ENCODE data around the gene EIF3J.

DNA sequence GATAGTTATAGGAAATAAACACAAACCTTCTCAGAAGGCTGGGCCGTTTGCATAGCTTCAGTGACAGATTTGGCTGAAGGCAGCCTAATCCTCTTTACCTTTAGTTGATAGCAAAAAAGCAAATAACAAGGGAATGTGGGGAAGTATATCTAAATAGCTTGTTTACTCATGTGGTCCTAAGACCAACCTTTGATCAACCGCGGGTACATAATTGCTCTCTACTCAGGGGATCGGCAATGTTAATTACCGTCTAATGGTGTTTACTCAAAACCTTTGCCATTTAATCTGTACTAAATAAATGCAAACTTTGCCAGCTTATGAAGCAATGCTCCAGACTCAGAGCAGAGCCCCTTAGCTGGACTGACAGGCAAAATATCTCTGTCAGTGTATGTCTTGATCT, 51.6 kb downstream of the EIF3J start:
- TF ChIP-seq MEF2A (IDR thresholded peaks at IDR 0.05; ENCODE audit: borderline replicate concordance, low read depth) (no peak), CTCF (IDR thresholded peaks at IDR 0.05) (no peak), TAF1 (IDR thresholded peaks at IDR 0.05; ENCODE audit: borderline replicate concordance, low read depth, low read length) (no peak), POLR2AphosphoS5 (IDR thresholded peaks at IDR 0.05; ENCODE audit: low read depth, low read length) (no peak), YY1 (IDR thresholded peaks at IDR 0.05; ENCODE audit: low read depth) (no peak), MXI1 (IDR thresholded peaks at IDR 0.05; ENCODE audit: low read depth, low read length) (no peak), NFIC (IDR thresholded peaks at IDR 0.05; ENCODE audit: borderline replicate concordance) (no peak), EP300 (IDR thresholded peaks at IDR 0.05; ENCODE audit: borderline replicate concordance in 1 of 2, low read depth in 1 of 2, low read length in 1 of 2) (no peak), ELF1 (IDR thresholded peaks at IDR 0.05) (no peak)
- TF ChIP-seq, protein P1, sequence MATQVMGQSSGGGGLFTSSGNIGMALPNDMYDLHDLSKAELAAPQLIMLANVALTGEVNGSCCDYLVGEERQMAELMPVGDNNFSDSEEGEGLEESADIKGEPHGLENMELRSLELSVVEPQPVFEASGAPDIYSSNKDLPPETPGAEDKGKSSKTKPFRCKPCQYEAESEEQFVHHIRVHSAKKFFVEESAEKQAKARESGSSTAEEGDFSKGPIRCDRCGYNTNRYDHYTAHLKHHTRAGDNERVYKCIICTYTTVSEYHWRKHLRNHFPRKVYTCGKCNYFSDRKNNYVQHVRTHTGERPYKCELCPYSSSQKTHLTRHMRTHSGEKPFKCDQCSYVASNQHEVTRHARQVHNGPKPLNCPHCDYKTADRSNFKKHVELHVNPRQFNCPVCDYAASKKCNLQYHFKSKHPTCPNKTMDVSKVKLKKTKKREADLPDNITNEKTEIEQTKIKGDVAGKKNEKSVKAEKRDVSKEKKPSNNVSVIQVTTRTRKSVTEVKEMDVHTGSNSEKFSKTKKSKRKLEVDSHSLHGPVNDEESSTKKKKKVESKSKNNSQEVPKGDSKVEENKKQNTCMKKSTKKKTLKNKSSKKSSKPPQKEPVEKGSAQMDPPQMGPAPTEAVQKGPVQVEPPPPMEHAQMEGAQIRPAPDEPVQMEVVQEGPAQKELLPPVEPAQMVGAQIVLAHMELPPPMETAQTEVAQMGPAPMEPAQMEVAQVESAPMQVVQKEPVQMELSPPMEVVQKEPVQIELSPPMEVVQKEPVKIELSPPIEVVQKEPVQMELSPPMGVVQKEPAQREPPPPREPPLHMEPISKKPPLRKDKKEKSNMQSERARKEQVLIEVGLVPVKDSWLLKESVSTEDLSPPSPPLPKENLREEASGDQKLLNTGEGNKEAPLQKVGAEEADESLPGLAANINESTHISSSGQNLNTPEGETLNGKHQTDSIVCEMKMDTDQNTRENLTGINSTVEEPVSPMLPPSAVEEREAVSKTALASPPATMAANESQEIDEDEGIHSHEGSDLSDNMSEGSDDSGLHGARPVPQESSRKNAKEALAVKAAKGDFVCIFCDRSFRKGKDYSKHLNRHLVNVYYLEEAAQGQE (IDR thresholded peaks at IDR 0.05; ENCODE audit: low read depth, low read length), result no peak
- TF ChIP-seq, protein P2, sequence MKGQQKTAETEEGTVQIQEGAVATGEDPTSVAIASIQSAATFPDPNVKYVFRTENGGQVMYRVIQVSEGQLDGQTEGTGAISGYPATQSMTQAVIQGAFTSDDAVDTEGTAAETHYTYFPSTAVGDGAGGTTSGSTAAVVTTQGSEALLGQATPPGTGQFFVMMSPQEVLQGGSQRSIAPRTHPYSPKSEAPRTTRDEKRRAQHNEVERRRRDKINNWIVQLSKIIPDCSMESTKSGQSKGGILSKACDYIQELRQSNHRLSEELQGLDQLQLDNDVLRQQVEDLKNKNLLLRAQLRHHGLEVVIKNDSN (IDR thresholded peaks at IDR 0.05; ENCODE audit: borderline replicate concordance, low read depth), result no peak

Data from SK-N-SH (cell line).